Measurements from ENCODE around the gene LIMS1. TPM values are rescaled to one million over a fixed set of nuclear protein-coding genes. Genes with fewer than 3 reads are reported as not detected.

LIMS1 gene
- total RNA-seq = 100 to 1,000 TPM in 1 of 2 donors, 10 to 100 TPM in 1; 94.1 to 110 TPM
- 44.8 TPM for polyA plus RNA-seq (ENCODE audit: insufficient read depth, low read depth, low replicate concordance)
- long read RNA-seq, donor 1, full-length matches to known transcripts = 21 of 40 reads
- long read RNA-seq, donor 1, partial matches to known transcripts = 19 of 40 reads
- long read RNA-seq, donor 1, other reads (novel, unspliced or antisense) = 0 of 40 reads
- long read RNA-seq, donor 2, full-length matches to known transcripts = 8 of 8 reads
- long read RNA-seq, donor 2, partial matches to known transcripts = 0 of 8 reads
- long read RNA-seq, donor 2, other reads (novel, unspliced or antisense) = 0 of 8 reads

GRCh38 chr2:108533832-108534583, at the start of gene LIMS1:
Gene LIMS1 (plus strand): TSS chr2:108534470. CDS start chr2:108534563, 93 bp downstream.
- Histone ChIP-seq H3K36me3 (ENCODE audit: low read depth, missing control alignments) (no peaks in the 10 kb centered on the region), H3K27ac (peak within 1 kb of the TSS; percentile 81 to 83), H3K27me3 (no peaks in the 10 kb centered on the region), H3K4me1 (peaks cover 3% of the 10 kb centered on the region), H3K9me3 (no peaks in the 10 kb centered on the region), H3K4me3 (peak within 1 kb of the TSS; percentile 53 to 71)
- 0 to 1% methylated on average over 6 to 12 of the region's 87 CpGs for WGBS, 2 donors
- intact Hi-C loops (cut with DNase I; ENCODE audit: low total_unique reads) = no loop called here
- no peak for TF ChIP-seq CTCF (IDR thresholded peaks at IDR 0.05)
- TF ChIP-seq POLR2A (IDR thresholded peaks at IDR 0.05) = peak; percentile 70
- peak; percentile 95 for DNase-seq

- 94 to 98% methylated on average over 2 of the region's 2 CpGs for WGBS, 2 donors
- Histone ChIP-seq H3K4me1 (no peaks in the 10 kb centered on the region), H3K27me3 (no peaks in the 10 kb centered on the region), H3K9me3 (no peaks in the 10 kb centered on the region), H3K4me3 (no peak overlapping the region), H3K36me3 (ENCODE audit: low read depth, missing control alignments) (no peaks in the 10 kb centered on the region), H3K27ac (no peak overlapping the region)
- no peak for DNase-seq
- TF ChIP-seq CTCF (IDR thresholded peaks at IDR 0.05) (no peak), POLR2A (IDR thresholded peaks at IDR 0.05) (no peak)
- intact Hi-C loops (cut with DNase I; ENCODE audit: low total_unique reads) = no loop called here
These were observed 49.0 kb upstream of the LIMS1 start for GRCh38 chr2:108485253-108485652.

GRCh38 chr2:108490506-108491122, 43.7 kb upstream of the LIMS1 start:
- H3K4me1 ChIP-seq = no peaks in the 10 kb centered on the region
- TF ChIP-seq CTCF (IDR thresholded peaks at IDR 0.05) = no peak
- TF ChIP-seq POLR2A (IDR thresholded peaks at IDR 0.05) = no peak
- no peaks in the 10 kb centered on the region for H3K36me3 ChIP-seq (ENCODE audit: low read depth, missing control alignments)
- no peak for DNase-seq
- H3K9me3 ChIP-seq = no peaks in the 10 kb centered on the region
- intact Hi-C loops (cut with DNase I; ENCODE audit: low total_unique reads) = no loop called here
- no peak overlapping the region for H3K4me3 ChIP-seq
- no peak overlapping the region for H3K27ac ChIP-seq
- no peaks in the 10 kb centered on the region for H3K27me3 ChIP-seq

GRCh38 chr2:108491848-108492247, 42.4 kb upstream of the LIMS1 start:
- intact Hi-C loops (cut with DNase I; ENCODE audit: low total_unique reads) = no loop called here
- no peaks in the 10 kb centered on the region for H3K27me3 ChIP-seq
- DNase-seq = no peak
- no peak overlapping the region for H3K4me3 ChIP-seq
- no peaks in the 10 kb centered on the region for H3K4me1 ChIP-seq
- H3K27ac ChIP-seq = no peak overlapping the region
- H3K36me3 ChIP-seq (ENCODE audit: low read depth, missing control alignments) = no peaks in the 10 kb centered on the region
- TF ChIP-seq POLR2A (IDR thresholded peaks at IDR 0.05) (no peak), CTCF (IDR thresholded peaks at IDR 0.05) (no peak)
- H3K9me3 ChIP-seq = no peaks in the 10 kb centered on the region
